Astrocyte (in vitro differentiated cells and primary cell): ENCODE data around the gene GP9. TPM values are rescaled to one million over a fixed set of nuclear protein-coding genes. Genes with fewer than 3 reads are reported as not detected.

Source experiments
- DNase-seq: peaks from one replicate; pipeline ENCODE4 v3.0.0-alpha.2; 2010; ENCODE audit warnings: low read depth
- FAIRE-seq: peaks from 2 replicates; lab custom pipeline; 2011; peaks lifted over from hg19 to GRCh38; lab: Jason Lieb, UNC
- H2AFZ ChIP-seq: 2 replicates; pipeline ENCODE4 v1.6.0; 2012; ENCODE audit warnings: low read depth, low read length, inconsistent platforms
- H3K27ac ChIP-seq: 2 replicates; pipeline ENCODE4 v1.5.1; 2011; ENCODE audit warnings: low read depth, low read length, inconsistent platforms
- H3K27me3 ChIP-seq: 2 replicates; pipeline ENCODE4 v1.6.0; 2011; ENCODE audit warnings: low read length, inconsistent platforms; ENCODE audit not compliant: insufficient read depth
- H3K36me3 ChIP-seq: 2 replicates; pipeline ENCODE4 v1.5.1; 2011; ENCODE audit warnings: low read length, inconsistent platforms; ENCODE audit not compliant: insufficient read depth
- H3K4me1 ChIP-seq: 2 replicates; pipeline ENCODE4 v1.5.1; 2011; ENCODE audit warnings: low read length, inconsistent platforms; ENCODE audit not compliant: insufficient read depth
- H3K4me2 ChIP-seq: 2 replicates; pipeline ENCODE4 v1.6.0; 2012; ENCODE audit warnings: low read length, inconsistent platforms
- H3K4me3 ChIP-seq: 2 replicates; pipeline ENCODE4 v1.5.1; 2011; ENCODE audit warnings: low read depth, mild to moderate bottlenecking, low read length, inconsistent platforms; ENCODE audit not compliant: insufficient read depth
- H3K79me2 ChIP-seq: 2 replicates; pipeline ENCODE4 v1.6.0; 2012; ENCODE audit warnings: mild to moderate bottlenecking, low read length, inconsistent platforms; ENCODE audit not compliant: insufficient read depth
- H3K9ac ChIP-seq: 2 replicates; pipeline ENCODE4 v1.6.0; 2012; ENCODE audit warnings: mild to moderate bottlenecking, low read length, inconsistent platforms
- H3K9me3 ChIP-seq: 2 replicates; pipeline ENCODE4 v1.5.1; 2012; ENCODE audit warnings: low read depth, mild to moderate bottlenecking, low read length, inconsistent platforms; ENCODE audit not compliant: insufficient read depth
- H4K20me1 ChIP-seq: 2 replicates; pipeline ENCODE4 v1.6.0; 2012; ENCODE audit warnings: low read length, inconsistent platforms; ENCODE audit not compliant: insufficient read depth
- H3K27ac Mint-ChIP-seq: one replicate; pipeline ENCODE4 v1.8.0; 2021; ENCODE audit warnings: mild to moderate bottlenecking, mixed read lengths; ENCODE audit not compliant: unreplicated experiment
- H3K27me3 Mint-ChIP-seq: one replicate; pipeline ENCODE4 v1.8.0; 2021; ENCODE audit warnings: low read depth, mixed read lengths; ENCODE audit not compliant: unreplicated experiment
- H3K36me3 Mint-ChIP-seq: one replicate; pipeline ENCODE4 v1.8.0; 2021; ENCODE audit warnings: low read depth, mixed read lengths; ENCODE audit not compliant: unreplicated experiment
- H3K4me1 Mint-ChIP-seq: one replicate; pipeline ENCODE4 v1.8.0; 2021; ENCODE audit warnings: low read depth, mixed read lengths; ENCODE audit not compliant: unreplicated experiment
- H3K4me3 Mint-ChIP-seq: one replicate; pipeline ENCODE4 v1.8.0; 2021; ENCODE audit warnings: mild to moderate bottlenecking, moderate library complexity, mixed read lengths; ENCODE audit not compliant: unreplicated experiment
- H3K9me3 Mint-ChIP-seq: one replicate; pipeline ENCODE4 v1.8.0; 2021; ENCODE audit warnings: mild to moderate bottlenecking, mixed read lengths; ENCODE audit not compliant: unreplicated experiment
- EZH2 ChIP-seq: IDR thresholded peaks from 2 replicates; pipeline ENCODE4 v1.6.1; 2012; ENCODE audit warnings: mild to moderate bottlenecking, low read length, inconsistent platforms; ENCODE audit not compliant: insufficient read depth
- total RNA-seq: library from RNA; stranded (reverse); gene quantifications from 2 replicates; pipeline ENCODE4 v1.2.1, GENCODE V29; 2021
- TF ChIP-seq, protein P1 (sequence below): IDR thresholded peaks from 2 replicates; pipeline ENCODE4 v1.5.1; 2011; ENCODE audit warnings: low read depth, mild to moderate bottlenecking, inconsistent platforms, low read length, moderate library complexity; ENCODE audit not compliant: insufficient read depth

GP9 gene
- total RNA-seq, 1 donor from 2014 or later = not detected

DNA sequence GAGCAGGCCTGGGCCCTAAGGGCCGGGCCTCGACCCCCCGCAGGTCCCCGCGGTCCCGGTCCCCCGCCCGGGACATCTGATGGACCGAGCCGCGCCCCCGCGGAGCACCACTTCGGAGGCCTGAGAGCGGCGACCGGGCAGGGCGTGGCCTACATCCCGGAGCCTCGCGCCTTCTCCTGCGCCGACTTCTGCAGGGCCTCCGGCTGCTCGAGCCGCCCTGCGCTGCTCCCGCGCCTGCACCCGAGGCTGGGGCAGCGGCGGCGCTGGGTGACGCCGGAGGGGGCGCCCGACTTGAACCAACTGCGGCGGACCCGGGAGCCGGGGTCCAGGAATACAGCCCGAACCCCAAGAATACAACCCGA is 14.9 kb upstream of the GP9 start:
- H3K9me3 Mint-ChIP-seq = peaks cover 28% of the 10 kb centered on the region
- Histone ChIP-seq H3K4me3 (no peak overlapping the region), H3K27me3 (peaks cover 20% of the 10 kb centered on the region), H3K4me2 (peak overlapping the region; percentile 62), H3K36me3 (no peaks in the 10 kb centered on the region), H3K9me3 (peaks cover 4% of the 10 kb centered on the region), H3K27ac (no peak overlapping the region), H3K4me1 (no peaks in the 10 kb centered on the region), H3K79me2 (no peaks in the 10 kb centered on the region), H3K9ac (no peak overlapping the region), H4K20me1 (no peaks in the 10 kb centered on the region), H2AFZ (peak overlapping the region; percentile 69)
- H3K4me1 Mint-ChIP-seq = no peaks in the 10 kb centered on the region
- FAIRE-seq (no peak), DNase-seq (no peak)
- no peak overlapping the region for H3K4me3 Mint-ChIP-seq
- H3K36me3 Mint-ChIP-seq = peaks cover 2% of the 10 kb centered on the region
- peaks cover 22% of the 10 kb centered on the region for H3K27me3 Mint-ChIP-seq
- H3K27ac Mint-ChIP-seq = no peak overlapping the region
- TF ChIP-seq, protein P1, sequence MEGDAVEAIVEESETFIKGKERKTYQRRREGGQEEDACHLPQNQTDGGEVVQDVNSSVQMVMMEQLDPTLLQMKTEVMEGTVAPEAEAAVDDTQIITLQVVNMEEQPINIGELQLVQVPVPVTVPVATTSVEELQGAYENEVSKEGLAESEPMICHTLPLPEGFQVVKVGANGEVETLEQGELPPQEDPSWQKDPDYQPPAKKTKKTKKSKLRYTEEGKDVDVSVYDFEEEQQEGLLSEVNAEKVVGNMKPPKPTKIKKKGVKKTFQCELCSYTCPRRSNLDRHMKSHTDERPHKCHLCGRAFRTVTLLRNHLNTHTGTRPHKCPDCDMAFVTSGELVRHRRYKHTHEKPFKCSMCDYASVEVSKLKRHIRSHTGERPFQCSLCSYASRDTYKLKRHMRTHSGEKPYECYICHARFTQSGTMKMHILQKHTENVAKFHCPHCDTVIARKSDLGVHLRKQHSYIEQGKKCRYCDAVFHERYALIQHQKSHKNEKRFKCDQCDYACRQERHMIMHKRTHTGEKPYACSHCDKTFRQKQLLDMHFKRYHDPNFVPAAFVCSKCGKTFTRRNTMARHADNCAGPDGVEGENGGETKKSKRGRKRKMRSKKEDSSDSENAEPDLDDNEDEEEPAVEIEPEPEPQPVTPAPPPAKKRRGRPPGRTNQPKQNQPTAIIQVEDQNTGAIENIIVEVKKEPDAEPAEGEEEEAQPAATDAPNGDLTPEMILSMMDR = no peak
- no peak for TF ChIP-seq EZH2

DNA sequence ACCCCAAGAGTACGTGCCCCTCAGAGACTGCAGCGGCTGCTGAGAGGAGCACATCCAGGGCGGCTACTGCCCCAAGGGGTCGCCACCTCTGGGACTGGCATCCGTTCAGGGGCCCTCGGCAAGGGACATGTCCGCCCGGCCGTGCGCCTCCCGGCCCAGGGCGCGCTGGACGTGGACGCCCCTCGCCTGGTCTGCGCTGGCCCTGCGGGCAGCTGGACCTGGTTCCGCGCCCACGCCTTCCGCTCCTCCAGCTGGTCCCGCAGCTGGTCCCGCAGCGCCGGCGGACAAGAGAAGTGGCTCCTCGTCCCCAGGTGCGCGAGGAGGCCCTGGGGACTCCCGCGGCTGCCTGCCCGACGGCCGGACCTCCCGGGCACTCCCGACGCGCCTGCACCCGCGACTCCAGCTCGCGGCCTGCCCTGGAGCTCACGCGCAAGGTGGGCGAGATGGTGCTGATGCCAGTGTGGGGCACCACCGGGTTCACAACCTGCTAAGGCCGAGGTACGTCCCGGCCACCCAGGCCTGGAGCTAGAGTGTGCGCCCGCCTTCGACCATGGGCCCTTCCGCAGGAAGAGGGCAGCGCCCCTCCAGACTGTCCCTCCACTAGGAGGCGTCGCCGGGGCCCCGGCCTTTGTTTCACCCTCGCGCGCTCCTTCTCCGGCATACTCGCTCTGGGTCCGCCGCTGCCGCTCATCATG is 14.4 kb upstream of the GP9 start:
- H3K27me3 ChIP-seq = peaks cover 20% of the 10 kb centered on the region
- peaks cover 4% of the 10 kb centered on the region for H3K9me3 ChIP-seq
- no peaks in the 10 kb centered on the region for H4K20me1 ChIP-seq
- peaks cover 2% of the 10 kb centered on the region for H3K36me3 Mint-ChIP-seq
- FAIRE-seq (no peak), DNase-seq (no peak)
- no peaks in the 10 kb centered on the region for H3K4me1 Mint-ChIP-seq
- H3K9ac ChIP-seq = no peak overlapping the region
- no peak overlapping the region for H3K27ac ChIP-seq
- H3K9me3 Mint-ChIP-seq = peaks cover 28% of the 10 kb centered on the region
- no peak overlapping the region for H3K4me3 Mint-ChIP-seq
- H3K4me1 ChIP-seq = no peaks in the 10 kb centered on the region
- H3K36me3 ChIP-seq = no peaks in the 10 kb centered on the region
- peak overlapping the region; percentile 62 for H3K4me2 ChIP-seq
- H3K27ac Mint-ChIP-seq = no peak overlapping the region
- TF ChIP-seq, protein P1 = no peak
- TF ChIP-seq EZH2 = peak; percentile 90
- H2AFZ ChIP-seq = peak overlapping the region; percentile 69
- no peaks in the 10 kb centered on the region for H3K79me2 ChIP-seq
- peaks cover 22% of the 10 kb centered on the region for H3K27me3 Mint-ChIP-seq
- H3K4me3 ChIP-seq = no peak overlapping the region
